HEK293T (cell line): ENCODE data around the gene AP3B1.

Experiments used
- CTCF ChIA-PET: fragments of 350-600 bp; formaldehyde crosslinking; extraction: SDS; loops from one replicate; lab custom pipeline; 2021; ENCODE audit warnings: antibody characterized with exemption, inconsistent platforms; lab: Yijun Ruan, JAX
- POLR2A ChIA-PET: fragments of 350-600 bp; formaldehyde crosslinking; extraction: SDS; loops from one replicate; lab custom pipeline; 2020; ENCODE audit warnings: antibody characterized with exemption, inconsistent platforms; lab: Yijun Ruan, JAX
- DNase-seq: peaks from one replicate; pipeline ENCODE4 v3.0.0; 2012; ENCODE audit warnings: mixed read lengths; ENCODE audit errors: extremely low spot score
- ARNT ChIP-seq: fragments of 450-650 bp; IDR thresholded peaks from 2 replicates; pipeline ENCODE4 v1.6.1; 2017; ENCODE audit warnings: mild to moderate bottlenecking
- BHLHE40 ChIP-seq: fragments of 450-650 bp; IDR thresholded peaks from 2 replicates; pipeline ENCODE4 v1.6.1; 2016; ENCODE audit warnings: mild to moderate bottlenecking, moderate library complexity, borderline replicate concordance
- CTBP1 ChIP-seq: fragments of 450-650 bp; IDR thresholded peaks from 2 replicates; pipeline ENCODE4 v1.6.1; 2016; ENCODE audit warnings: borderline replicate concordance
- ELF4 ChIP-seq: fragments of 450-650 bp; IDR thresholded peaks from 2 replicates; pipeline ENCODE4 v1.6.1; 2017; ENCODE audit warnings: antibody characterized with exemption
- FOXA1 ChIP-seq: fragments of 450-650 bp; IDR thresholded peaks from 2 replicates; pipeline ENCODE4 v1.6.1; 2016; ENCODE audit warnings: mild to moderate bottlenecking
- FOXK2 ChIP-seq: fragments of 450-650 bp; IDR thresholded peaks from 2 replicates; pipeline ENCODE4 v1.6.1; 2016; ENCODE audit warnings: mild to moderate bottlenecking
- FOXM1 ChIP-seq: fragments of 450-650 bp; IDR thresholded peaks from 2 replicates; pipeline ENCODE4 v1.6.1; 2017; ENCODE audit warnings: mild to moderate bottlenecking, borderline replicate concordance
- HDGF ChIP-seq: fragments of 450-650 bp; IDR thresholded peaks from 2 replicates; pipeline ENCODE4 v1.6.1; 2017; ENCODE audit warnings: antibody characterized with exemption, borderline replicate concordance
- L3MBTL2 ChIP-seq: fragments of 450-650 bp; conservative IDR thresholded peaks from 2 replicates; pipeline ENCODE4 v1.6.1; 2016; ENCODE audit warnings: mild to moderate bottlenecking
- LEF1 ChIP-seq: fragments of 450-650 bp; IDR thresholded peaks from 2 replicates; pipeline ENCODE4 v1.6.1; 2017; ENCODE audit warnings: mild to moderate bottlenecking, borderline replicate concordance
- NFRKB ChIP-seq: fragments of 450-650 bp; IDR thresholded peaks from 2 replicates; pipeline ENCODE4 v1.6.1; 2016; ENCODE audit warnings: mild to moderate bottlenecking, moderate library complexity
- SP1 ChIP-seq: fragments of 450-650 bp; IDR thresholded peaks from 2 replicates; pipeline ENCODE4 v1.6.1; 2017
- SUZ12 ChIP-seq: fragments of 450-650 bp; IDR thresholded peaks from 2 replicates; pipeline ENCODE4 v1.6.1; 2016; ENCODE audit warnings: mild to moderate bottlenecking
- TARDBP ChIP-seq: fragments of 450-650 bp; IDR thresholded peaks from 2 replicates; pipeline ENCODE4 v1.6.1; 2016
- ZNF384 ChIP-seq: fragments of 450-650 bp; IDR thresholded peaks from 2 replicates; pipeline ENCODE4 v1.6.1; 2016
- TF ChIP-seq, protein P1 (sequence below): fragments of 450-650 bp; IDR thresholded peaks from 2 replicates; pipeline ENCODE4 v1.6.1; 2016

AP3B1 gene

GRCh38 chr5:78112931-78113330 lies 181.6 kb downstream of the AP3B1 start:
- CTCF ChIA-PET, result no interaction called here
- DNase-seq, result no peak
- TF ChIP-seq ELF4, result no peak
- TF ChIP-seq SP1, result no peak
- TF ChIP-seq BHLHE40, result no peak
- no peak for TF ChIP-seq L3MBTL2
- no peak for TF ChIP-seq SUZ12
- no peak for TF ChIP-seq ZNF384
- no peak for TF ChIP-seq LEF1
- no peak for TF ChIP-seq NFRKB
- TF ChIP-seq CTBP1, result no peak
- no peak for TF ChIP-seq ARNT
- TF ChIP-seq TARDBP, result no peak
- no peak for TF ChIP-seq HDGF
- TF ChIP-seq, protein P1, sequence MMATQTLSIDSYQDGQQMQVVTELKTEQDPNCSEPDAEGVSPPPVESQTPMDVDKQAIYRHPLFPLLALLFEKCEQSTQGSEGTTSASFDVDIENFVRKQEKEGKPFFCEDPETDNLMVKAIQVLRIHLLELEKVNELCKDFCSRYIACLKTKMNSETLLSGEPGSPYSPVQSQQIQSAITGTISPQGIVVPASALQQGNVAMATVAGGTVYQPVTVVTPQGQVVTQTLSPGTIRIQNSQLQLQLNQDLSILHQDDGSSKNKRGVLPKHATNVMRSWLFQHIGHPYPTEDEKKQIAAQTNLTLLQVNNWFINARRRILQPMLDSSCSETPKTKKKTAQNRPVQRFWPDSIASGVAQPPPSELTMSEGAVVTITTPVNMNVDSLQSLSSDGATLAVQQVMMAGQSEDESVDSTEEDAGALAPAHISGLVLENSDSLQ, result no peak
- TF ChIP-seq FOXA1, result no peak
- no peak for TF ChIP-seq FOXM1
- no peak for TF ChIP-seq FOXK2
- POLR2A ChIA-PET, result no interaction called here

DNA sequence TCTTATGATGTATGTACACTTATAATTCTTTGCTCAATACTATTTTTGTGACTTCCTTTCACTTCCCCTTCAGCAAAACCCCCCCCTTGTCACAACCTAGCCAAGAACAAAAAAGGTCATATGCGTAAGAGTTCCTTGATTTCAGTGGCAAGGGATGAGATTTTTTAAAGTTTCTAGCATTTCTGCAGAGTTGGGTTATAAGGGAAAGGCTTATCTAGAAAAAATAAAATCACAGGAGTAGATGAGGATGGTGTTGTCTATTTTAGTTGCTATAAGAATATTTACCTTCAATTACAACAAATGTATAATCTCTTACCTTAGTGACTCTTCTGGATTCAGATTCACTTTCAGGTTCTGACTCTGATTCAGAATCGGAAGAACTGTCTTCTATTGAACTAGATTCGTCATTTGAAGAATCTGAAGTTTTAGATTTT lies 184.6 kb downstream of the AP3B1 start:
- TF ChIP-seq FOXA1 (no peak), SUZ12 (no peak), NFRKB (no peak), ARNT (no peak), SP1 (no peak), FOXK2 (no peak), CTBP1 (no peak), HDGF (no peak), LEF1 (no peak), FOXM1 (no peak), BHLHE40 (no peak), L3MBTL2 (no peak), ZNF384 (no peak), TARDBP (no peak), ELF4 (no peak)
- TF ChIP-seq, protein P1, result no peak
- ChIA-PET POLR2A (no interaction called here), CTCF (no interaction called here)
- DNase-seq, result no peak

DNA sequence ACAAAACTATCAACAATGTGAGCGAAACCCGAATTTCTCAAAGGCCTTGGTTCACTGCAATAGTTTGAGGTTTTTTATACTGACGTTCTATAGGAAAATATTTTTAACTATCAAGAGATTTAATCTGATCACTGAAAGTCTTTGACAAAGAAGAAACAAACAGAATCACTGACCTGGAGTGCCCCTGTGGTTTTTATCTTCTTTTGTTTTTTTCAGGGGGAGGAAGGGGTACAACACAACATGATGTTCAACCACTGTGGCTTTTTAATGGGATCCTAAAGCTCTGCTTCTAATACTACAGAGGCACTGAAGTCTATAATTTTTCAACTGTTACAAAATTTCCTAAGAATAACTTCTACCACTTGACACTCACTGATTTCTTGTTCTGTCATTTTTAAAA lies 185.9 kb downstream of the AP3B1 start:
- CTCF ChIA-PET, result no interaction called here
- POLR2A ChIA-PET, result no interaction called here
- no peak for DNase-seq
- TF ChIP-seq L3MBTL2, result no peak
- no peak for TF ChIP-seq FOXK2
- TF ChIP-seq NFRKB, result no peak
- TF ChIP-seq SP1, result no peak
- TF ChIP-seq FOXA1, result no peak
- no peak for TF ChIP-seq LEF1
- no peak for TF ChIP-seq BHLHE40
- no peak for TF ChIP-seq ARNT
- no peak for TF ChIP-seq CTBP1
- TF ChIP-seq, protein P1, result no peak
- no peak for TF ChIP-seq TARDBP
- no peak for TF ChIP-seq ZNF384
- no peak for TF ChIP-seq SUZ12
- no peak for TF ChIP-seq ELF4
- TF ChIP-seq HDGF, result no peak

DNA sequence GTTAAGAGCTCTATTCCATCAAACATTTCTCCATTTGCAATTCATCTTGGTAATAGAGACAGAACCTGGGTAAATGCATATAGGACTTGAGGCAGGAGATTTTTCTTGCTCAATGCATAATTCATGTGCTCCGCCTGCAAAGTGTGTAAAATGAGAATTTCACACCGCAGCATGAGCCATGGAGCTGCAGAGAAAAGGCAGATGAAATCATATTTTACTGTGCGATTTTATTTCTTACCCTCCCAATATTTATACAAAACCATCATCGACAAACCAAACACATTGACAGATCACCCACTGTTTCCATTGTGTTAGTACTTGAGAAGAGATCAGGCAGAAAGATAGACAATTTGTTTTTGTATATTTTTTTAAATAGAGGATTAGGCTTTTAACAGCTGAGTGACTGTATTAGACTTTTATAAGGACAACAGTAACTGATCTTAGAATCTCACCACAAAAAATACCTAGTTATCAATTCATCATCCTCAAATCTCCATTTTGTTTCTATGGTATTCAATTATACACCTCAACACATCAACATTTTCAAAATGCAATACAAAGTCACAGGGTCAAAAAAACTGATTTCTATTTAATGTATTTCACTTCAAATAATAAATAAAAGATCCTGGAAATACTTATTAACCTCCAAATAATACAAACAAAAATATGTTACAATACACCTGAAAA lies 191.1 kb downstream of the AP3B1 start:
- ChIA-PET CTCF (no interaction called here), POLR2A (no interaction called here)
- no peak for DNase-seq
- TF ChIP-seq, protein P1, result peak; percentile 35; the same call in 1 of the 2 replicates
- TF ChIP-seq CTBP1 (no peak), FOXM1 (no peak), SP1 (no peak)

DNA sequence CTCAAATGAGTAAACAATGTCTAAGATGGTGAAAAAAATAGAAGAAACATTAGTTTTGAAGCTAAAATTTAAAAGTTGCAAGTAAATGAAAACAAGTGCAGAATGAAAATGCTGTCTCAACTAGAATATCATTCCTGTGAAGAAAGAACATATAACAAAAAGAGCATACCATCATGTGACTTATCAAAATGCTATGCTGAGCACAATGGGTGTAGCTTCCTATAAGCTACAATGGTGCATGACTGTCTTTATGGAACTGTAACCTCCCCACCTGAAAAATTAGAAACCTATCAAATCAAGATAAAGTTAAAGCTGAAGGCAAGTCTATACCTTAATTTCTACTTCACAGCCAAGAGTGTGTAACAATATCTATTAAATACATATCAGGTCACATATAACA lies 192.0 kb downstream of the AP3B1 start:
- ChIA-PET POLR2A (no interaction called here), CTCF (no interaction called here)
- DNase-seq, result no peak
- no peak for TF ChIP-seq ELF4
- TF ChIP-seq FOXA1, result no peak
- TF ChIP-seq SUZ12, result no peak
- no peak for TF ChIP-seq CTBP1
- no peak for TF ChIP-seq HDGF
- TF ChIP-seq, protein P1, result no peak
- TF ChIP-seq FOXK2, result no peak
- TF ChIP-seq L3MBTL2, result no peak
- no peak for TF ChIP-seq BHLHE40
- TF ChIP-seq FOXM1, result no peak
